Measurements from ENCODE around the gene STAT4. TPM values are rescaled to one million over a fixed set of nuclear protein-coding genes. Genes with fewer than 3 reads are reported as not detected.
"Not testable (repeated sequence)": the region's sequence is repeated elsewhere in the genome, so short reads cannot be mapped to it uniquely, and the experiment has no call there.

Gene STAT4
- total RNA-seq, 1 donor from 2014 or later, result 0.46 TPM

DNA sequence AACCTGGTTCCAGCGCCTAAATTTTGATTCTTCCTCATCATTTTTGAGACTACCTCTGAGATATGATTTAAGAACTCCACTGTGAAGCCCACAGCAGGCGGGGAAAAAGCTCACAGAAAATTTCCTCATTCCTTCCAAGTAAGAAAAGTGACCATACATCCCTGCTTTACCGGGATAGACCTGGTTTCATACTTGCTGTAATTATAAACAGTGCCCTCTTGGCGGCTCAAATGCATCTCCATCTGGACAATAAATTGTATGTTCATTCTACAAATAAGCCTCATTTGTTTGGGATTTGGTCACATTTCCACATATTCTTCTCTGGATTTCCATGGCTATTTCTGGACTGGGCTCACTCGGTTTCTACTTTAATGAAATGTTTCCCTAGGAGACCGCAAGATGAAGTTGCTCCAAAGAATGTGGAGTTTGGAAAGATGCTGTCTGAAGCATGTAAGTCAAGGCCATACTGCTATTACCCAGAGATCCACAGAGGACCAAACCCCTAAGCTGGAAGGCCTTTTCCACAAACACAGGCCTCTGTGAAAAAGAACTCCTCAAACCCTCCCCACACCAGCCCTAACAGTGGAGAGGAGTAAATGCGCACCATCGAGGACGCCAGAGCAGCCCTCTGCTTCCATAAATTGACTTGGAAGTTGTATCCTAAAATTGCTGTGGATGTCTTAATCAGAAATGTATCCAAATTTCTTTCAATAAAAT is 150.7 kb downstream of the STAT4 start:
- H3K36me3 ChIP-seq (ENCODE audit: control insufficient read depth, insufficient read depth, low read length), result peaks cover 2% of the 10 kb centered on the region
- no peak for DNase-seq (ENCODE audit: low read depth)
- no peak overlapping the region for H3K4me3 ChIP-seq (ENCODE audit: low read depth, low read length)
- no peak for TF ChIP-seq CTCF (IDR thresholded peaks at IDR 0.05; ENCODE audit: insufficient read depth, low read length, poor library complexity, severe bottlenecking)
- no peaks in the 10 kb centered on the region for H3K27me3 ChIP-seq (ENCODE audit: control insufficient read depth, insufficient read depth, low read length)

DNA sequence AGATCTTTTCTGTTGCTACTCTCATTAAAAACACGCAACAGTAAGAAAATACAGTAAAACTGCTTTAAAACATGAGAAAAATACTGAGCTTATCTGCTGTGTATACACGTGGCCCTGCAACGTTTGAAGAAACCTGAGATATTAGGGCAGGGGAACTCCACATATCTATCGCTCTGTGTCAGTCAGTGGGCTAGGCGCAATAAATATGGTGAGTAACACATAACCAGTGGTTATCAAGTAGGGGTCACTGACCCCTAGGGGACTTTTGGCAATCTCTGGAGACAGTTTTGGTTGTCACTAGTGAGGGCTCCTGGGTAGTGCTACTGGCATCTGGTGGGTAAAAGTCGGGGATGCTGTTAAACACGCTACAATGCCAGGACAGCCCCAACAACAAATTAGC is 151.7 kb downstream of the STAT4 start:
- DNase-seq (ENCODE audit: low read depth), result no peak
- H3K4me3 ChIP-seq (ENCODE audit: low read depth, low read length), result no peak overlapping the region
- no peak for TF ChIP-seq CTCF (IDR thresholded peaks at IDR 0.05; ENCODE audit: insufficient read depth, low read length, poor library complexity, severe bottlenecking)
- no peaks in the 10 kb centered on the region for H3K27me3 ChIP-seq (ENCODE audit: control insufficient read depth, insufficient read depth, low read length)
- peaks cover 4% of the 10 kb centered on the region for H3K36me3 ChIP-seq (ENCODE audit: control insufficient read depth, insufficient read depth, low read length)

DNA sequence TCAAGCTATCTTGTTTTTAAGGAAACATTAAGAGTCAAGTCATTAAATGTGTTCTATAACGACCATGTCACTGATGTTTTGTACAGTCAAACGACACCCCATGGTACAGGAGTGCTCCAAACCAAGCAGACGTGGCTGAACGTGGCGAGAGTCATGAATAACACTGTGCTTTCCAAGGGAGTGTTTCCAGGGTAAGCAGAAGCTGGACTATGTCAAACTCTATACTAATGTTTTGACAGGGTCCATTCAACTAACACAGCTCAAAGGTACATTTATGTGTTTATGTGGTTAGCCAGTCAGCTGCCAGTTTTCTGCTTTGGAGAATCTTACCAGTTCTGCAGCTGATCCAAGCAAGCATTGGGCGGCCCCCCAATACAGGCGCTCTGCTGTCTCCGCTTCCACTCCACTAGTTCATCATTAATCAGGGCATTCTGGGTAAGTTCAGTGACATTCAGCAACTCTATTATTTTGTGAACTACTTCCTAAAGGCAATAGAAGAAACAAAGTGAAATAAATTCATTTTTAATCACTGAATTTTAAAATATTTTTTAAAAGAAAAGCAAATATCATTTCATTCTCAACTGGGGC is 153.2 kb downstream of the STAT4 start:
- no peak overlapping the region for H3K4me3 ChIP-seq (ENCODE audit: low read depth, low read length)
- no peak for DNase-seq (ENCODE audit: low read depth)
- no peak for TF ChIP-seq CTCF (IDR thresholded peaks at IDR 0.05; ENCODE audit: insufficient read depth, low read length, poor library complexity, severe bottlenecking)
- no peaks in the 10 kb centered on the region for H3K27me3 ChIP-seq (ENCODE audit: control insufficient read depth, insufficient read depth, low read length)
- H3K36me3 ChIP-seq (ENCODE audit: control insufficient read depth, insufficient read depth, low read length), result peaks cover 4% of the 10 kb centered on the region

GRCh38 chr2:190996947-190997346 is 153.8 kb downstream of the STAT4 start:
- DNase-seq (ENCODE audit: low read depth), result no peak
- TF ChIP-seq CTCF (IDR thresholded peaks at IDR 0.05; ENCODE audit: insufficient read depth, low read length, poor library complexity, severe bottlenecking), result no peak
- Histone ChIP-seq H3K36me3 (ENCODE audit: control insufficient read depth, insufficient read depth, low read length) (peaks cover 4% of the 10 kb centered on the region), H3K27me3 (ENCODE audit: control insufficient read depth, insufficient read depth, low read length) (no peaks in the 10 kb centered on the region), H3K4me3 (ENCODE audit: low read depth, low read length) (no peak overlapping the region)

- H3K27me3 ChIP-seq (ENCODE audit: control insufficient read depth, insufficient read depth, low read length), result no peaks in the 10 kb centered on the region
- H3K36me3 ChIP-seq (ENCODE audit: control insufficient read depth, insufficient read depth, low read length), result peaks cover 4% of the 10 kb centered on the region
- peak; percentile 87 for TF ChIP-seq CTCF (IDR thresholded peaks at IDR 0.05; ENCODE audit: insufficient read depth, low read length, poor library complexity, severe bottlenecking)
- DNase-seq (ENCODE audit: low read depth), result no peak
- no peak overlapping the region for H3K4me3 ChIP-seq (ENCODE audit: low read depth, low read length)
Measured at GRCh38 chr2:190996338-190996946, 154.4 kb downstream of the STAT4 start.

DNA sequence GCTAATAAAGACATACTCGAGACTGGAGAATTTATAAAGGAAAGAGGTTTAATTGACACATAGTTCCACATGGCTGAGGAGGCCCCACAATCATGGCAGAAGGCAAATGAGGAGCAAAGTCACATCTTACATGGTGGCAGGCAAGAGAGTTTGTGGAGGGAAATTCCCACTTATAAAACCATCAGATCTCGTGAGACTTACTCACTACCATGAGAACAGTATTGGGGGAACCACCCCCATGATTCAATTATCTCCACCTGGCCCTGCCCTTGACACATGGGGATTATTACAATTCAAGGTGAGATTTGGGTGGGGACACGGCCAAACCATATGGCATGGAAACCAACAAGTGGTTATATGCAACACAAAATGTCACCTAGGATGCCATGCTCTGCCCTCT is 155.5 kb downstream of the STAT4 start:
- not testable (repeated sequence) for H3K4me3 ChIP-seq (ENCODE audit: low read depth, low read length); DNase-seq (ENCODE audit: low read depth); H3K36me3 ChIP-seq (ENCODE audit: control insufficient read depth, insufficient read depth, low read length); H3K27me3 ChIP-seq (ENCODE audit: control insufficient read depth, insufficient read depth, low read length)

Measured in kidney epithelial cell (primary cell).